Heart right ventricle (tissue), 16 donors: ENCODE data around the gene CDC25B. TPM values are rescaled to one million over a fixed set of nuclear protein-coding genes. Genes with fewer than 3 reads are reported as not detected.

ENCODE experiments used
- ATAC-seq, 8 donors: fragments of 200-7000 bp; cut with Tn5 transposase; one replicate each; pipeline ENCODE4 v1.9.1; 2020; ENCODE audit warnings: mild to moderate bottlenecking in 8 of 8, moderate library complexity in 8 of 8, moderate number of reproducible peaks in 1 of 8
- DNase-seq, 2 donors: peaks; one replicate each; pipeline ENCODE4 v3.0.0-alpha.2; 2020
- H3K27ac ChIP-seq, 10 donors: fragments of 200-600 bp; sonication (generic) in 2 of 10; one replicate each; pipeline versions ENCODE4 v1.5.0 to v1.8.0; 2020 to 2022; ENCODE audit warnings: mild to moderate bottlenecking in 3 of 10
- H3K27me3 ChIP-seq, 7 donors: fragments of 200-600 bp; one replicate each; pipeline ENCODE4 v1.8.0; 2021 to 2022; ENCODE audit warnings: mild to moderate bottlenecking in 2 of 7
- H3K36me3 ChIP-seq, 9 donors: fragments of 200-600 bp; sonication (generic) in 1 of 9; one replicate each; pipeline versions ENCODE4 v1.5.0 to v1.8.0; 2020 to 2022; ENCODE audit warnings: mild to moderate bottlenecking in 2 of 9
- H3K4me1 ChIP-seq, 9 donors: fragments of 200-600 bp; sonication (generic) in 1 of 9; one replicate each; pipeline versions ENCODE4 v1.5.0 to v1.8.0; 2020 to 2022; ENCODE audit warnings: mild to moderate bottlenecking in 4 of 9
- H3K4me3 ChIP-seq, 10 donors: fragments of 200-600 bp; sonication (generic) in 2 of 10; one replicate each; pipeline versions ENCODE4 v1.5.0 to v1.8.0; 2020 to 2022; ENCODE audit warnings: mild to moderate bottlenecking in 7 of 10, moderate library complexity in 2 of 10
- H3K9me3 ChIP-seq, 11 donors: fragments of 200-600 bp in 10 of 11; sonication (generic) in 2 of 11; one replicate each; pipeline versions ENCODE4 v1.5.0 to v1.8.0; 2013 to 2022; ENCODE audit warnings: mild to moderate bottlenecking in 2 of 11, control low read depth in 1 of 11, moderate library complexity in 1 of 11
- WGBS, 2 donors: extraction: QIAGEN DNeasy Blood & Tissue Kit; methylation state at CpG; one replicate each; pipeline ENCODE4 v1.1.7; 2013; ENCODE audit warnings: inconsistent platforms in 1 of 2; 5-methylcytosine and 5-hydroxymethylcytosine counted together
- intact Hi-C, 10 donors: fragments of 100-400 bp; cut with DNase I; formaldehyde crosslinking; loops; one replicate each; pipeline versions ENCODE4 v1.11.1 to v1.14.2; 2022
- polyA plus RNA-seq, 2 donors: library from polyadenylated mRNA; stranded (reverse); fragments of 200-250 nt; gene quantifications; one replicate each; pipeline ENCODE4 v1.2.3, GENCODE V29; 2013
- total RNA-seq, 10 donors: library from RNA; stranded (reverse); fragmentation: NEBNext Ultra II Directional in 3 of 10; extraction: Animal tissue kit (Norgen Biotek cat#: 25700) in 3 of 10; gene quantifications; one replicate each; pipeline versions ENCODE4 v1.2.1 to v1.2.4, GENCODE V29; 2021 to 2023
- TF ChIP-seq, protein P1 (sequence below), 9 donors: fragments of 200-600 bp; sonication (generic) in 2 of 9; IDR thresholded peaks; one replicate each; pipeline versions ENCODE4 v1.5.0 to v1.8.0; 2021 to 2022; ENCODE audit warnings: antibody characterized with exemption in 9 of 9, mild to moderate bottlenecking in 5 of 9, moderate library complexity in 1 of 9
- donor health status: Arrhythmogenic right ventricular cardiomyopathy.
- donor health status: ischemic (EF 13 %, LVEDD 7.1; RV severe dilation, severe dysfunction).
- donor health status: healthy with polysubstance abuse.
- donor health status: DM: no; HTN: yes; CAD: no.
- donor health status: DM: no; HTN: no; CAD: no.
- donor health status: ischemic (EF 25% LVEDD 6.9; RV normal size, moderate dysfunction).
- donor health status: ischemic (EF 25% LVEDD 5.7; RV mildly dilated, moderate dysfunction).
- donor health status: healthy.
- donor health status: DM: yes; HTN: yes; CAD: no.
- donor health status: Ischemic cardiomyopathy.
- donor health status: ischemic (EF 35%, LVEDD 5.7; RV mildly dilated, moderate dysfunction).
- donor health status: nonischemic (EF 11% LVEDD 7.7; RV severe dilation, severe dysfunction).
- donor health status: DM: yes; HTN: yes; CAD: no.
- donor health status: PGD.
- donor health status: ischemic (EF 29% LVEDD 5.4; RV normal size, mild dysfunction).
- donor health status: nonischemic (EF 23%, LVEDD 6.1; RV moderate dilation, normal function).

The CDC25B gene
- total and polyA plus RNA-seq, 12 donors = 2.8 to 17.3 (median 5.5) TPM

DNA sequence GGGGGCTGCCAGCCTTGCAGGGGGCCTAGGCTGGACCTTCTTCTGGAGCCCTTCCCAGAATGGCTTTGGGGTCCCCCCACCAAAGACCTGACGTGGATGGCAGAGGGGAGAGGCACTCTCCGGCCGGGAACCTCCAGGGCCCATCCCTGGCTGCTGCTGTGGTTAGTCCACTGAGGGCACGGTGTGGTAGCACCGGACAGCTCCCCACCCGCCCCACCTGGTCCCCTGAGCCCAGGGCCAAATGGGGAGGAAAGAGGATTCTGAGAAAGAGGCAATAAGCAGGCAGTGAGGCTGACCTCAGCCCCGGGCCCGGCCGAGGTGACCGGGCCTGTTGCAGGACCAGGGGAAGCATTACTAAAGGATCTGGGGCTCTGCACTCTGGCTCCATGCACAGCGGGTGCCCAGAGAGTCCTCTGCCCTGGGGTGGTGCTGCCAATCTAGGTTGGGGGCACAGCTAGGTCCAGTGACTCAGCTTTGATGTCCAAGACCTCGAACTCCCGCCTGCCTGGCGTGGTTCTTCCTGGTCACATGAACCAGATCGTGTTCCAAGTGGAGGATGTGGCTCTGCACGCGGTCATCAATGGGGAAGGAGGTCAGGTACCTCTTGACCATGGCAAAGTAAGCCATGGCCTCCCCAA is 11.8 kb upstream of the CDC25B start:
- intact Hi-C loops = loop anchor here in 3 of 10 donors (5.0 to 10.0 kb wide), 3 partner anchors 38 to 300 kb away; partner anchors contain the start of gene AP5S1 (in 1 of the 3)
- WGBS, 2 donors = 75 to 76% methylated on average over 17 of the region's 17 CpGs
- TF ChIP-seq, protein P1, sequence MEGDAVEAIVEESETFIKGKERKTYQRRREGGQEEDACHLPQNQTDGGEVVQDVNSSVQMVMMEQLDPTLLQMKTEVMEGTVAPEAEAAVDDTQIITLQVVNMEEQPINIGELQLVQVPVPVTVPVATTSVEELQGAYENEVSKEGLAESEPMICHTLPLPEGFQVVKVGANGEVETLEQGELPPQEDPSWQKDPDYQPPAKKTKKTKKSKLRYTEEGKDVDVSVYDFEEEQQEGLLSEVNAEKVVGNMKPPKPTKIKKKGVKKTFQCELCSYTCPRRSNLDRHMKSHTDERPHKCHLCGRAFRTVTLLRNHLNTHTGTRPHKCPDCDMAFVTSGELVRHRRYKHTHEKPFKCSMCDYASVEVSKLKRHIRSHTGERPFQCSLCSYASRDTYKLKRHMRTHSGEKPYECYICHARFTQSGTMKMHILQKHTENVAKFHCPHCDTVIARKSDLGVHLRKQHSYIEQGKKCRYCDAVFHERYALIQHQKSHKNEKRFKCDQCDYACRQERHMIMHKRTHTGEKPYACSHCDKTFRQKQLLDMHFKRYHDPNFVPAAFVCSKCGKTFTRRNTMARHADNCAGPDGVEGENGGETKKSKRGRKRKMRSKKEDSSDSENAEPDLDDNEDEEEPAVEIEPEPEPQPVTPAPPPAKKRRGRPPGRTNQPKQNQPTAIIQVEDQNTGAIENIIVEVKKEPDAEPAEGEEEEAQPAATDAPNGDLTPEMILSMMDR (IDR thresholded peaks at IDR 0.05) = no peak
- Histone ChIP-seq H3K27ac (peak overlapping the region in 4 of 10 donors; percentile 10 to 89 (median 49)), H3K36me3 (peaks cover 0 to 16% (median 0%) of the 10 kb centered on the region in 9 donors), H3K9me3 (no peaks in the 10 kb centered on the region), H3K4me1 (peaks cover 24 to 53% (median 40%) of the 10 kb centered on the region in 9 donors), H3K27me3 (peaks cover 0 to 2% (median 0%) of the 10 kb centered on the region in 7 donors), H3K4me3 (peak overlapping the region in 5 of 10 donors; percentile 5 to 90 (median 68))
- DNase-seq (peak in 1 of 2 donors; percentile 5), ATAC-seq (no peak)

DNA sequence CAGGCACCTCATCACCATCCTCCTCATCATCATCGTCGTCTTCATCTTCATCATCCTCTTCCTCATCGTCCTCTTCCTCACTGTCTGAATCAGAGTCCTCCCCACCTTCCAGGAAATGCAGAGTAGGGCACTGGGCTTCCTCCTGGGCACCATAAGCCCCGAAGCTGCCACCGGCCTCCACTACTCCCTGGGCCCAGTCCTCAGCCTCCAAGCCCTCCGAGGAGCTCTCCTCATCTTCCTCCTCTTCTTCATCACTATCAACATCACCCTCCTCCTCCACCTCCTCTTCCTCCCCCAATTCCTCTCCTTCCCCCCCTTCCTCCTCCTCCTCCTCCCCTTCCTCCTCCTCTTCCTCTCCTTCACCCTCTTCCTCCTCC is 11.3 kb upstream of the CDC25B start:
- Histone ChIP-seq H3K36me3 (peaks cover 0 to 16% (median 0%) of the 10 kb centered on the region in 9 donors), H3K4me1 (peaks cover 24 to 53% (median 40%) of the 10 kb centered on the region in 9 donors), H3K4me3 (peak overlapping the region in 9 of 10 donors; percentile 52 to 90 (median 70)), H3K27ac (peak overlapping the region in 3 of 10 donors; percentile 76 to 89 (median 87)), H3K9me3 (no peaks in the 10 kb centered on the region), H3K27me3 (no peaks in the 10 kb centered on the region)
- no peak for ATAC-seq
- TF ChIP-seq, protein P1 (IDR thresholded peaks at IDR 0.05) = no peak
- no peak for DNase-seq
- intact Hi-C loops = loop anchor here in 6 of 10 donors (5.0 to 10.0 kb wide), 4 partner anchors 37 to 300 kb away; partner anchors contain the start of gene AP5S1 (in 3 of the 6)
- 74 to 77% methylated on average over 6 of the region's 6 CpGs for WGBS, 2 donors

DNA sequence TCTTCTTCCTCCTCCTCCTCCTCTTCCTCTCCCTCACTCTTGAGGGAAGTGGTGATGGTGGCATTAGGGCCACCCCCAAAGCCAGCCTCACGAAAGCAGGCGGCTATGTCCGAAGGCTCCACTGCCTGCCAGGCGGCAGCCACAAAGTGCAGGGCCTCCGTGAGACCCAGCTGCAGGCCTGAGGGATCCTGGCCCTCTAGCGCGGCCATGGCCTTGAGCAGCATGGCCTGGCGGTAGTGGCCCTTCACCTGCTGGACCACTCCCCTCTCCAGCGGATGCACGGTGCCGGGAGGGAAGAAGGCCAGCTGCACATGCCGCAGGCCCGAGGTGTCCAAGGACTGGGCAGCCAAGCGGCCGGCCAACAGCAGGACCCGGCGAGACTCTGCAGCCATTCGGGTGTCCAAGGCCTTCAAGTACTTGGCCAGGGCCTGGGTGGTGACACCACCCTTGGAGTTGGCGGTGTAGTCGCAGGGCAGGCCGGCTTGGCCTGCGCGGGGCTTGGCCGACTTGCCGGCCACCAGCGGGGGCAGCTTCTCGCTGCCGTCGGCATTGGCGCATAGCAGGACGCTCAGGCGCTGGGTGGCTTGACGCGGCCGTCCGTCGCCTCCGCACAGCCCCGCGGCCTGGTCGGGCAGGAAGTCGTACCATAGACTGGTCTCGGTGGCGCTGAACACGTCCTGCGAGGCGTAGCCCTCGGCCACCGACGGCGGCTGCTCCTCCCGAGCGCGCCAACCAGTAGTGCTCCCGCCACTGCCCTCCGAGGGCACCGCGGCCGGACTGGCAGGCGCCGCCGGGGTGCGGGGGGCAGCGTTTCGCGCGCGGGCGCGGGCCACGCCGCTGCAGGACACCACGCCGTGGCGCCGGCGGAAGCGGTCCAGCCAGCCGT is 10.6 kb upstream of the CDC25B start:
- DNase-seq (peak in 1 of 2 donors; percentile 19), ATAC-seq (peak in 4 of 8 donors; percentile 9 to 36 (median 12))
- WGBS, 2 donors = 27 to 29% methylated on average over 69 to 79 of the region's 79 CpGs
- Histone ChIP-seq H3K27ac (peak overlapping the region; percentile 61 to 89 (median 84)), H3K27me3 (no peaks in the 10 kb centered on the region), H3K4me1 (peaks cover 24 to 53% (median 40%) of the 10 kb centered on the region in 9 donors), H3K9me3 (no peaks in the 10 kb centered on the region), H3K36me3 (peaks cover 0 to 16% (median 0%) of the 10 kb centered on the region in 9 donors), H3K4me3 (peak overlapping the region; percentile 47 to 90 (median 70))
- TF ChIP-seq, protein P1 (IDR thresholded peaks at IDR 0.05) = no peak
- intact Hi-C loops = loop anchor here in 9 of 10 donors (1.0 to 10.0 kb wide), 8 partner anchors 33 to 299 kb away; partner anchors contain the start of gene AP5S1 (in 7 of the 9)

DNA sequence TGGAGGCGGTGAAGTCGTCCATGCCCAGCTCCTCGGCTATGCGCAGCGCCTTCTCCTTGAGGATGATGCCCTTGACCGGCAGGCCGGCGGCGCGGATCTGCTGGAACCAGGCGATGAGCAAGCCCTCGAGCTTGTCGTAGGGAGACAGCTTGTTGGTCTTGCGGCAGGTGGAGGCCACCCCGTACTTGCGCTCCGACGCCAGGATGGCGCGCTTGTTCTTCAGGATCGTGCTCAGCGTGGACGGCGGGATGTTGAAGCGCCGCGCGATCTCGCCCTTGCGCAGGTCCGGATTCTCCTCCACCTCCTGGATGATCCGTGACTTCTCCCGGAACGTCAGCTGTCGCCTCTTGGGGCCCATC is 10.0 kb upstream of the CDC25B start:
- WGBS, 2 donors = 0 to 1% methylated on average over 35 of the region's 35 CpGs
- Histone ChIP-seq H3K4me3 (peak overlapping the region; percentile 47 to 90 (median 70)), H3K27ac (peak overlapping the region; percentile 61 to 89 (median 84)), H3K4me1 (peaks cover 21 to 48% (median 35%) of the 10 kb centered on the region in 9 donors), H3K9me3 (no peaks in the 10 kb centered on the region), H3K27me3 (no peaks in the 10 kb centered on the region), H3K36me3 (peaks cover 0 to 16% (median 0%) of the 10 kb centered on the region in 9 donors)
- DNase-seq = peak; percentile 50 to 56
- TF ChIP-seq, protein P1 (IDR thresholded peaks at IDR 0.05) = no peak
- intact Hi-C loops = loop anchor here in 9 of 10 donors (1.0 to 10.0 kb wide), 8 partner anchors 33 to 299 kb away; partner anchors contain the start of gene AP5S1 (in 7 of the 9)
- ATAC-seq = peak in 4 of 8 donors; percentile 1 to 19 (median 3)
